Choroid plexus epithelial cell (primary cell): ENCODE measurements around the gene TP53BP1.
"Not testable (repeated sequence)": the region's sequence is repeated elsewhere in the genome, so short reads cannot be mapped to it uniquely, and the experiment has no call there.

Experiments
- DNase-seq: peaks from one replicate; pipeline ENCODE4 v3.0.0-alpha.2; 2010; ENCODE audit warnings: low read depth
- H3K4me3 ChIP-seq: 2 replicates; pipeline ENCODE4 v1.5.1; 2011; ENCODE audit warnings: low read depth, mild to moderate bottlenecking, control low read depth, low read length, moderate library complexity
- CTCF ChIP-seq: conservative IDR thresholded peaks from 2 replicates; pipeline ENCODE4 v1.5.1; 2011; ENCODE audit warnings: low read depth, mild to moderate bottlenecking, control low read depth, inconsistent platforms, low read length, moderate library complexity

TP53BP1 gene

GRCh38 chr15:43406189-43406588, 86.8 kb downstream of the TP53BP1 start:
- no peak for TF ChIP-seq CTCF
- no peak overlapping the region for H3K4me3 ChIP-seq
- no peak for DNase-seq

- H3K4me3 ChIP-seq, result no peak overlapping the region
- DNase-seq, result no peak
- TF ChIP-seq CTCF, result no peak
Measured at GRCh38 chr15:43404130-43404529, 88.8 kb downstream of the TP53BP1 start.

- no peak for DNase-seq
- no peak overlapping the region for H3K4me3 ChIP-seq
- TF ChIP-seq CTCF, result no peak
Measured at GRCh38 chr15:43403616-43404015, 89.3 kb downstream of the TP53BP1 start.

GRCh38 chr15:43402255-43402654, 90.7 kb downstream of the TP53BP1 start:
- no peak for TF ChIP-seq CTCF
- no peak for DNase-seq
- H3K4me3 ChIP-seq, result no peak overlapping the region

- not testable (repeated sequence) for DNase-seq, H3K4me3 ChIP-seq
Measured at GRCh38 chr15:43393592-43393991, 99.4 kb downstream of the TP53BP1 start.

GRCh38 chr15:43390723-43391122, 102.2 kb downstream of the TP53BP1 start:
- TF ChIP-seq CTCF, result no peak
- DNase-seq, result peak; percentile 50

GRCh38 chr15:43383070-43383469, 109.9 kb downstream of the TP53BP1 start:
- DNase-seq, result peak; percentile 50
- H3K4me3 ChIP-seq, result no peak overlapping the region
- TF ChIP-seq CTCF, result no peak

More at GRCh38 chr15:43390723-43391122, 102.2 kb downstream of the TP53BP1 start:
- H3K4me3 ChIP-seq, result no peak overlapping the region

GRCh38 chr15:43382310-43382709, 110.6 kb downstream of the TP53BP1 start:
- H3K4me3 ChIP-seq, result no peak overlapping the region
- no peak for TF ChIP-seq CTCF
- no peak for DNase-seq
